HG03439 (cell line): ENCODE data around the gene INSIG1.

Experiments used
- ATAC-seq: cut with Tn5 transposase; IDR thresholded peaks from one replicate; pipeline ENCODE4 v1.9.1; 2021; ENCODE audit warnings: mild to moderate bottlenecking, moderate library complexity; ENCODE audit not compliant: unreplicated experiment

Gene INSIG1

DNA sequence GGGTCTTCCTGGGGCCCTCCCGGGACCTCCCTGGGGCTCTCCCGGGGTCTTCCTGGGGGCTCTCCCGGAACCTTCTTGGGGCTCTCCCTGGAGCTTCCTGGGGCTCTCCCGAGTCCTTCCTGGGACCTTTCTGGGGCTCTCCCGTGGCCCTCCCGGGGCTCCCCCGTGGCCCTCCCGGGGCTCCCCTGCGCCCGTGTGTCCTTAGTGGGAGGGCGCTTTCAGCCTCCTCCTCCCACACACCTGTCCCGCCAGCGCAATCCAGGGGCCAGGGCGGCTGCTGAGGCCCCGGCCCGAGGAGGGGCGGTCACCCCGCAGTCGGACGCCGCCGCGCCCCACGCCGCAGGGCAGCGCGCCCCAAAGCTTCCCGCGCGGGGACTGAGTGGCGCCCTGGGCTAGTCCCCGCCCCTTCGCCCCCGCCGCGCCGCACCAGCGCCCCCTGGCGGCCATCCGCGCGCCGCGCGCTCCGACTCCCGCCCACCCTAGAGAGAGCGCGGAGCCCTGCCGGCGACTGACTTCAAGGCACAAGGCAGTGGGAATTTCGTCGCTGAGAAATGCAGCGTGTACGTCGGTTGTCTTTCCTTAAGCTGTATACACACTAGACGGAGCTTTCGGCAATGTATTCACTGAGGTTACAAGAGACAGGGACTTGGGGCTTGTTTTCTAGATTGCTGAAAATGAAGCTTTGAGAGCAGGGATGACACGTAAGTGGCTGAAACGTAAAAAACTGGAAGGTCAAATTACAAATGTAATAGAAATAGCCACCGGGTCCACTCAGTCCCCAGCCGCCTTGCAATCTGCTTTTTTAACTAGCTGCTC lies 47.1 kb downstream of the INSIG1 start:
- ATAC-seq, result peak; percentile 85

DNA sequence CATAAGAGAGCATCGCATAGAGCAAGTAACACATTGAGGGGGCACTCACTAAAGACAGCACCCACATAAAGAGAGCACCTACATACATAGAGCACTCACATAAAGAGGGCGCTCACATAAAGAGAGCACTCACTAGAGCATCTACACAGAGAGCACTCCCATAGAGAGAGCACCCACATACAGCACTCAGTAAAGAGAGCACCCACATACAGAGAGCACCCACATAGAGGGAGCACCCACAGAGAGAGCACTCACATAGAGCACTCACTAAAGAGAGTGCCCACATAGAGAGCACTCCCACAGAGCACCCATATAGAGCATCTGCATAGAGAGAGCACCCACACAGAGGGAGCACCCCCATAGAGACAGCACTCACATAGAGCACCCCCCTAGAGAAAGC lies 47.8 kb downstream of the INSIG1 start:
- no peak for ATAC-seq

DNA sequence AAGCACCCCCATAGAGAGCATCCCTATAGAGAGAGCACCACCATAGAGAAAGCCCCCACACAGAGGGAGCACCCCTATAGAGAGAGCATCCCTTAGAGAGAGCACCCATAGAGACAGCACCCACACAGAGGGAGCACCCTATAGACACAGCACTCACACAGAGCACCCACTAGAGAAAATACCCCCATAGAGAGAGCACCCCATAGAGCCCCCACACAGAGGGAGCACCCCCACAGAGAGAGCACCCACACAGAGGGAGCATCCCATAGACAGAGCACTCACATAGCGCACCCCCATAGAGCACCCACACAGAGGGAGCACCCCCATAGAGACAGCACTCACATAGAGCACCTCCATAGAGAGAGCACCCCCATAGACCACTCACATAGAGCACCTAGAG lies 48.6 kb downstream of the INSIG1 start:
- no peak for ATAC-seq

DNA sequence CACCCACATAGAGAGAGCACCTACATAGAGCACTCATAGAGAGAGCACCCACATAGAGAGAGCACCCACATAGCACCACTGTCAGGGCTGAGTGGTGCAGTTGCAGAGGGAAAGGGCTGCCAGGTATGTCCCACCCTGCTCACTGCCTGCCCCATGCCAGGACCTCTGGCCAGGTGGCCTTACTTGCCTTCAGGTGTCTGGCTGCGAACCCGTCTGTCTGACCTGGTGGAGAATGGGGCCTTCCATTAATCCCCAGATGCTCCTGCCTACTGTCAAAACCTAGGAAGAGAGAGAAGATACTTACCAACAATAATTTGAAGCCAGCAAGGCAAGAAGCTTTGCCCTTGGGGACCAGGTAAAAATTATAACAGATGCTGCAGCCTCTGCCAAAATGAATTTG lies 51.1 kb downstream of the INSIG1 start:
- no peak for ATAC-seq

DNA sequence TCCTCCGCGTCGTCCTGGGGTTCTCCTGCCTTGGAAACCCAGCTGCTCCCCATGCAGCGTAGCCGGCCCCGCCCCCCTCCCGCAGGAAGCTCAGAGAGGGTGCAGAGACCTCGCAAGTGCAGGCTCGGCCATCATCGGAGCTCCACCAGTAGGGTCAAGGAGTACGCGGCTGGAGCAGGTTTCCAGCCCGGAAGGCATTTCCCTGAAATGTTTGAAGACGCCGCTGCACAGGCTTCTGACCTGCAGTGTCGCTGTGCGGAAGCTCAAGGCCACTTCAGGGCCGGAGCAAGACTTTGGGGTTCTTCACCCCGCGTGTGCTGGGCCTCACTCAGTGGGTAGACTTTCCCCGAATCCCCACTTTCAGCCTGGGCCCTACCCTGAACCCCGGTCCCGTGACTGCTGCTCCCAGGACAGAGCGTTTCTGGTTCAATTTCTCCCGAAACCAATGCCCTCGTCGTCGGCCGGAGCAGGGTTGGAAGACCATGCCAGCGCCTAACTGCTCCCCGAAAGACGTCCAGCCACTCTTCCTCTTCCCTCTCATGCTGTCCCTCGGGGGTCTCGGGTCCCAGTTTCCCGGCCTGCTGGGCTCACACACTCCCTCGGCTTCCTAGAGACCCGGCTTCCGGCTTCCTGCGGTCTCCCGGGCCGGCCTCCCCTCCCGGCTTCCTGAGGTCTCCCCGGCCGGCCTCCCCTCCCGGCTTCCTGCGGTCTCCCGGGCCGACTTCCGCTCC lies 52.1 kb downstream of the INSIG1 start:
- no peak for ATAC-seq

DNA sequence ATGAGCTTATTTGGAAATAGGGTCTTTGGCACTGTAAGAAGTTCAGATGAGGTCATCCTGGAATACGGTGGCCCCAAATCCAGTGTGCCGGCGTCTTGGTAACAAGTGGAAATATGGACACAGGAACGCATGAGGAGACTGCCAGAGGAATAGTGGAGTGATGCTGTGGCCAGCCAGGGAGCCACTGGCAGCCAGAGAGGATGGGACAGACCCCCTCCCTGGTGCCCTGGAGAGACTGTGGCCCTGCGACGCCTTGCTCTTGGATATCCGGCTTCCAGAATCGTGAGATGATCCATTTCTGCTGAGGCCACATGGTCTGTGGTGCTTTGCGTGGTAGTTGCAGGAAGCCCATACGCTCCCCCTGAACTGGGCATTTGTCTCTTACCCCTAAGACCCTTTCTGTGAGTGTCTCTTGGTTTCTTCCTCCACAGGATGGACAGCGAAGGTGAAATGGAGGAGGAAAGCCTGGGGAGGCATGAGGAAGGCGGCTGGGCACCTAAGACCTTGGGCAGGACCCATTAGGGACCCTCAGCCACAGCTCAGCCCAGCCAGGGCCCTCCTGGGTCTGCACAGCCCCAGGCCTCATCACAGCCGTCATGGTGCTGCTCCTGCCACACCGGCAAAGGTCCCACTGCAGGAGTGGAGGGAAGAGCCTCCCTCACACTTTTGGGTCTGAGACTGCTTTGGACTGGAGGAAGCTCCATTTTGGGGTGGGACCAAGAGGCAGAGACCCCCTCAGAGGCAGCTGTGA lies 53.6 kb downstream of the INSIG1 start:
- ATAC-seq, result no peak

DNA sequence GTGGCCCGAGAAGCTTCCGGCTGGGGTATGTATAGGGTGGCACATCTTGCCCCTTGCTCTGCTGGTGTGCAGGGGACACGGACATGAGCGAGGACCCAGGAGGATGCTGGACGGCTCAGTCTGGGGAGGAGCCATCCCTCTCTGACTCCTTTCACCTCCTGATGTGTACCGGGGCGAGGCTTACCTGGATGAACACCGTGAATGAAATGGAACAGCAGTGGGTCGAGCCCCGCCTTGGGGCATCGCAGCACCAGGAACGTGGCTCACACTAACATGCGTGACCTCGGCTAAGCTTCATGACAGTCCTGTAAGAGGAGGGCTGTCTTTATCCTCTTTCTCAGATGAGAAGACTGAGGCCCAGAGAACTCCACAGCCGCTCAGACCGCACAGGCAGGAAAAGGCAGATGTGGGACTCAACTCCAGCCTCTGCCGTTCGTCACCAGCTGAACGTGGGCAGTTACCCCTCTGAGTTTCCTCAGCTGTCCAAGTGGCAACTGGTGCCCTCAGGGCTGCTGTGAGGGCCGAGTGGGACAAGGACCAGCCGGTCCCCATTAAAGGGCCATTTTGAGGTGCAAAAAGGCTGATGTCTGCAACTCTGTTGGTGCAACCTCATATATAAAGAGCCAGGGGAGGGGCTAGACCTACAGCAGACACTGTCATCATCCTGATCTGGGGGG lies 54.5 kb downstream of the INSIG1 start:
- ATAC-seq, result no peak

DNA sequence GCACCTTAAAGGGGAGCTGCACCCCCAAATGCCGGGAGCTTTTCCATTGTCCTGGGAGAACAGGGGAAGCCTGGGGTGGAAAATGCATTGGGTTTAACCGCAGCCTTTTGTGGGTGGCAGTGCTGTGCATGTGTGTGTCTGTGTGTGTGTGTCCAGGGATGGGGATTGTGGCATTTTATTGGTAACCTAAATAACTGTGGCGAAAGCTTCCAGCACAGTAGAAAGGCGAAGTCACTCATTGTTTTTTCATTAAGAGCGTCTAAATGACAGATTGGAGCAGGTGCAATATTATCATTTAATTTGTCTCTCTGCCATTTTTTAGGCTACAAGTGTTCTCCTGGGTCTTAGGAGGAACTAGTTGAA lies 55.1 kb downstream of the INSIG1 start:
- ATAC-seq, result no peak

DNA sequence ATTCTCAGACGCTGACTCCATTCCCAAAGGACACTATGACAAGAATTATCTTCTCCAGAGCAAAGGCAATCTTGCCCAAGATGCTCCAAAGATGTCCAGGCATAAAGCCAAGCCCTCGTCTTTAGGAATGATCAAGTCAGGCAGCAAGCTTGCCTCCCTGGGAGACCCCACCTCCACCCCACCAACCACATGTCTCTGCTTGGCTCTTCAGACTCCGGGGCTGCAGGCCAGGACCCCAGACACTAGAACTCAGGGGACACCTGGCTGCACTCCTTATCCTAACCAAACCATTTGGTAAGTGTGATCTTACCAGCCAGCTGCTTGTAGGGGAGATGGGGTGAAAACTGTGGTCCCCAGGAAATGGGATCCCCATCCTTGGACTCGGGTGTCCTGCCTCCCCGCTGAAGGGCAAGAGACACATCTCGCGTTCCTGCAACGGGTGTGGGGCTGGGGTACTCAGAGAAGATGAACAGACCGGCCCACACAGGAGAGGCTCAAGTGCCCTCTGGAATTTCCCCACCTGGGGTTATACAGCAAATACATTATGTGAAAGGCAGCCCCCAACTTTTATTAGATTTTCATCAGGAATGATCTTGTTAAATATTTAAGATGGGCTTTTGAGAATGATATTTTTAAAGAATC lies 55.7 kb downstream of the INSIG1 start:
- ATAC-seq, result no peak

DNA sequence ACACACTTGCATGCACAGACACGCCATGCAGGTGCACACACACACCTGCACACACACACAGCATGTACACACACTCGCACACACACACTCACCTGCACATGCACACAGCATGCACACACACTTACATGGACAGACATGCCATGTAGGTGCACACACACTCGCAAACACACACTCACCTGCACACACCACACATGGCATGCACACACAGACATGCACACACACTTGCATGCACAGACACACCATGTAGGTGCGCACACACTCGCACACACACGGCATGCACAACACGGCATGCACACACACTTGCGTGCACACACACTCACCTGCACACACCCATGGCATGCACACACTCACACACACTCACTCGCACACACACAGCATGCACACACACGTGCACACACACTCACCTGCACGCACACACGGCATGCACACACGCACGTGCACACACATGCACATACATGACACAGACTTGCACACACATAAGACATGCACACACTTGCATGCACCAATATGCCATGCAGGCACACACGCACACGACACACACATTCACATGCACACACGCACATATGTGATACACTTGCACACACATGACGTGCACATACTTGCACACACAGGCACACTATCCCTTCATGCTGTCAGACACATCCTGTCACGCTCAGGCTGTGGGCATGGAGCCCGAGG lies 56.8 kb downstream of the INSIG1 start:
- no peak for ATAC-seq

DNA sequence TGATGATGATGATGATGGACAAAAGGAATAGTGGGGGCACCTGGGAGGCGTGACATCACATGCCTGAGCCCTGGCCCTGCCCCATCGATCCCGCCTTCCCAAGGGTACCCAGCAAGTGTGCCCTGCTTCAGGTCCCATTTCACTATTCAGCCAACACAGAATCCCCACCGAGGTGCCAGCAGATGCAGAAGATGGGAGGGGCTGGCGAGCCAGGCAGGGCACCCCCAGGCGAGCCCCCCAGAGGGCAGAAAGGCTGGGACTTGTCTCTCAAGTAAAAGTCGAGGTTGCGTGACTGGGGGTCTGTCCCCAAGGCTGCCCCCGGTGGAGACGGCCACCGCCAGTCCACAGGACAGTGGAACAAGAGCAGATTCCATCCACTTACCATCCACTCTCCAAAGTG lies 57.5 kb downstream of the INSIG1 start:
- ATAC-seq, result no peak

DNA sequence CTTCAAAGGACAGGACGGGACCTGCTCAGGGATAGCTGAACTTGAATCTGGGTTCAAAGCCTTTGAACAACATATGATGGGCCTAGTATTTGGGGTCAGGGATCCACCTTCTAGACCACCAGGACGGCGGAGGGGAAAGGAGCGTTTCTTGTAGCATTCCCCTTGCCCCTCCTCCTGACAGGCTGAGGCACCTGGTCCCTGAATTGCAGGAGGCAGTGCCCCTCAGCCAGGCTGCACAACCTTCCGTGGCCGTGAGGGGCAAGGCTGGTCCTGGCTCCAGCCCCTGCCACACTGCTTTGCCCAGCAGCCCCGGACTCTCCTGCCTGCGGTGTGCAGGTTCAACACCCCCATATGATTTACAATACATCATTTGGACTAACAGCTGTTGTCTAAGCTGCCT lies 58.1 kb downstream of the INSIG1 start:
- ATAC-seq, result no peak

DNA sequence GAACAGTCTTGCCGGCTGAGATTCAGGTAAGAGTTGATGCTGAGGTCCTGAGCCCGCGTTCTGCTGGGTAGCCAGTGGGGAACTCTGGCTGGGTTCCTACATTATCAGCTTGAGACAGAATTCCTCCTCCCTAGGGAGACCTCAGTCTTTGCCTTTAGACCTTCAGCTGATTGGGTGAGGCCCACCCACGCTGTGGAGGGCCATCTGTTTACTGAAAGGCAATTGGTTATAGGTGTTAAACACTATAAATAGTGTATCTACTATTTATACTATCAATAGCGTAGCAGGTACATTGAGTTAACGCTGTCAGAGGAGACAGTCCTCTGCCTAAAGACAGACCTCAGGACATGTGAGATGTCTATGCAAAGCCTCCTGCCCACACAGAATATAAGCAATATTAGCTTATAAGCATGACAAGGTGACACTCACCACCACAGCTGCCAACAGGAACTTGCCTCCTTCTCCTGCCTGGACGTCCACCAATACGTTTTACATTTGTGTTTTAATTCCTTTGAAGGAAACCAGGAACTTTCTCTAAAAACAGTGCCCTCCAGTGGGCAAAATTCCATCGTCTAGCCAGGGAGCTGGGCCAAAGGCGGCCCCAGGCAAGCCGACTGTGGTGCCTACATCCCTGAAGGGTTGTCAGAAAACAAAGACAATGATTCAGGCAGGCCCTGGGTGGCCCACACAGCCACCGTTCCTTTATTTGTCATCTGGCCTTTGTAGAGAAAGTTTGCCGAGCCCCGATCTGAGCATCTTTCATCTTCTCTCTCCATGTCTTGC lies 58.8 kb downstream of the INSIG1 start:
- ATAC-seq, result no peak

DNA sequence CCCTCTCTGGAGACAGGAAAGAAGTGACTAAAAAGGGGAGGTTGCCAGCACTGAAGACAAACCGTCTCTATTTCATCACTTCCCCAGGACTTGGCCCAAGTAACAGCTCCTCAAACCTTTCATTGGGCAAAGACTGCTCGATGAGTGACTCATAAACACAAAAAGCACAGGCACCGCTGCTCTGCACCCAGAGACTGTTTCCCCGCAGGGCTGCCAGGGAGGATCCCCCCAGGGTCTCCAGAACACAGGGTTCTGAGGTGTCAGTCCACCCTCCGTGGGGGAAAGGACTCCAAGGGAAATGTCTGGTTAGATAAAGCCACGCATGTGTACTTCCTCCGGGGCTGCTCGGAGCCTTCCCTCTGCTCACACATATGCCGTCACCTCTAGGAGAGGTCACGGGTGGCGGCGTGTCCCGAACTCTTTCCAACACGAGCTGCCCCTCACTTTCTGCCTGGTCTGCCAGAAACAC lies 59.9 kb downstream of the INSIG1 start:
- ATAC-seq, result no peak

DNA sequence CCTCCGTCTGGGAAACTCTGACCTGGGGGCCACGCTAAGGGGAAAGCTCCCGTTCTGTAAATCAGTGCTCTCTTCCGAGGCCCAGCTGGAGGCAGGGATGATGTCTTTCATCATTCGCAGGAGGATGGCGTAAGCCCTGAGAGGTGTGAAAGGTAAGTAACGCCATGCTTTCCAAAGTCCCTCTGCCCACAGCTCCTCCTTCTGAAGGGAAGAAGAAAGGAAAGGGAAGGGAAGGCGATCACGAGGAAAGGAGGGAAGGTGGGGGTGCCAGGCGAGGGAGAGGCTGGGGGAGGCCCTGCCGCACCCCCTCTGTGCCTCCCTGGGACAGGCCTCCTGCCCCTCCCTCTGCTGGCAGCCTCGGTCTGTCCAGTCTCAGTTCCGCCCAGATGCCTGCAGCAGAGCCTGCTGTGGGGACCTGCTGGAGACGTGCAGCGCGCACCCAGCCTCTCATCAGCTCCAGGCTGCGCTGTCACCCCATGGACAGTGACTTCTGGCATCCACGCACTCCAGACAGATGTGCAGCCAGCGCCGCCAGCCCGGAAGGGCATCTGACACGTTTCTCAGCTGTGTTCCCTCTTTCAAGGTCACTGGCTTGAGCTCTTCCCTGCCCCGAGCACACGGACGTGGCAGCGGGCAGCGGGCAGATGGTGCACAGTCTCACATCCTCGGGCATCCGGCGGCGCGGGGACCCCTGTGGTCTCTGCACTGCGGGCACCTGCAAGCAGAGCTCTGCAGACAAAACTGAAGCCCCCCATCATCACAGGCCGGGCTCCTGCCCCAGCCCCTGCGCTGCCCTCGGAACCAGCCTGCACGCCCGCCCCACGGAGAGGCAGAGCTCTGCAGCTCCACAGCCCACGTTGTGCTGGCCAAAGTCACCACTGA lies 60.6 kb downstream of the INSIG1 start:
- ATAC-seq, result no peak

DNA sequence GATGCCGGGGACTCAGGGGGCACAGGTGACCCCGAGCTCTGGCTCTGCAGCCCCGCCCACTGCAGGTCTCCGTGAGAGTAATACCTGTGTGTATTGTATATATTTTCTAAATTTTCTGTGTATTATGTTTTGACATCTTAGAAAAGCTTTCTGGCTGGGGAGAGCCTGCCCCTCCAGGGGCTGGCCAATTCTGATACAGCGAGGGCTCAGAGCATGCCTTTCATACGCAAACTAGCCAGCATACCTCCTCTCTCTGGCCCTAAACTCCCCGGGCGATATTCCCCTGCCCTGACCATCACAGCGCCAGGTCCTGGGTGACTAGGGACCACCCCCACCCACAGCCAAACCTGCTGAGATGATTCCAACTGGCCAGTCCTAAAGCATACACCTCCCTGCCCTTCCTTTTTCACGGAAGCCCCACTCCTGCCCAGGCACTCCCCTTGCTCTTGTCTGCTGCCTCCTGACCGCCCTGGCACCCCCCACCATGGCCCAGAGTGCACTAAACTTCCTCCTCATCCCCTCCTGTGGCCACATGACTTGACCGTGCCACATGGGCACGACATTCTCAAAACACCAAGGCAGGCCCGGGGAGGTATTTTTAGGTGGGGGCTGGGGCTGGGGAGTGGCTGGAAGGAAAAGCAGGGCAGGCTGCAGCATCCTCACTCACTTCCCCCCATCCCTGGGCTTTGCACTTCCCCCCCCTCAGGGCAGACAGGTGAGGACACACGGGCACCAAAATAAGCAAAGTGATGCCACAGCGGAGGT lies 61.5 kb downstream of the INSIG1 start:
- ATAC-seq, result no peak
